Activated naive CD4-positive, alpha-beta T cell treated with anti-CD3 and anti-CD28 coated beads, Interleukin-2, amount 50 U/mL, for 72 hours (primary cell): ENCODE results near the gene ZC4H2. TPM values are rescaled to one million over a fixed set of nuclear protein-coding genes. Genes with fewer than 3 reads are reported as not detected.
A peak's percentile ranks its signal among the peaks of the same experiment; 100 is the strongest.

ENCODE experiments used
- ATAC-seq, 2 donors: fragments of 150-1000 bp; cut with Tn5 transposase; 2 replicates each; pipeline ENCODE4 v1.10.0; 2021; ENCODE audit warnings: mild to moderate bottlenecking in 2 of 2, moderate library complexity in 2 of 2
- DNase-seq, 2 donors: peaks; one replicate each; pipeline ENCODE4 v3.0.0; 2021 to 2022; ENCODE audit warnings: low spot score in 2 of 2
- H3K27ac Mint-ChIP-seq, 2 donors: one replicate each; pipeline ENCODE4 v1.8.0; 2022; ENCODE audit warnings: mild to moderate bottlenecking in 2 of 2, mixed read lengths in 2 of 2
- H3K36me3 Mint-ChIP-seq, 2 donors: one replicate each; pipeline ENCODE4 v1.8.0; 2022; ENCODE audit warnings: mixed read lengths in 2 of 2
- H3K9me3 Mint-ChIP-seq, 2 donors: one replicate each; pipeline ENCODE4 v1.8.0; 2022; ENCODE audit warnings: mixed read lengths in 2 of 2
- total RNA-seq, 2 donors: library from RNA; stranded (reverse); gene quantifications; one replicate each; pipeline ENCODE4 v1.2.3, GENCODE V29; 2022

ZC4H2 gene
- total RNA-seq, 2 donors from 2014 or later: 17.5 to 17.9 TPM

- peaks cover 15 to 17% of the 10 kb centered on the region in 2 donors for H3K36me3 Mint-ChIP-seq
- no peak overlapping the region for H3K27ac Mint-ChIP-seq
- H3K9me3 Mint-ChIP-seq: peaks cover 15 to 16% of the 10 kb centered on the region in 2 donors
- DNase-seq: no peak
- peak in 1 of 2 donors; percentile 58 for ATAC-seq
Observed at GRCh38 chrX:64867217-64867616, 109.0 kb downstream of the ZC4H2 start.

Other genes with a start within 250 kb of the ZC4H2 start
- gene ZC3H12B, start 58.4 kb upstream of the ZC4H2 start, total RNA-seq: 1 to 10 TPM; 1.4 to 1.7 TPM